Aorta (tissue), 5 donors: Measurements from ENCODE around the gene CLCN4. TPM values are rescaled to one million over a fixed set of nuclear protein-coding genes. Genes with fewer than 3 reads are reported as not detected.

ENCODE experiments used
- ATAC-seq: fragments of 200-7000 bp; cut with Tn5 transposase; one replicate; pipeline ENCODE4 v1.9.1; 2022; ENCODE audit warnings: moderate library complexity; ENCODE audit not compliant: low FRiP score
- DNase-seq, 2 donors: peaks; one replicate each; pipeline ENCODE4 v3.0.0-alpha.2; 2020
- H3K27ac ChIP-seq, 2 donors: one replicate each; pipeline ENCODE4 v1.5.1; 2013; ENCODE audit warnings: low read length in 2 of 2, mild to moderate bottlenecking in 2 of 2, moderate library complexity in 2 of 2, control low read depth in 1 of 2, inconsistent platforms in 1 of 2, low read depth in 1 of 2
- H3K27me3 ChIP-seq, 2 donors: one replicate each; pipeline ENCODE4 v1.6.1; 2013; ENCODE audit warnings: control low read depth in 1 of 2, low read length in 1 of 2, mild to moderate bottlenecking in 1 of 2, moderate library complexity in 1 of 2; ENCODE audit not compliant: insufficient read depth in 2 of 2, control insufficient read depth in 1 of 2
- H3K36me3 ChIP-seq, 2 donors: one replicate each; pipeline ENCODE4 v1.6.1; 2013; ENCODE audit warnings: control low read depth in 1 of 2, low read length in 1 of 2, mild to moderate bottlenecking in 1 of 2; ENCODE audit not compliant: insufficient read depth in 2 of 2, control insufficient read depth in 1 of 2
- H3K4me1 ChIP-seq, 2 donors: one replicate each; pipeline ENCODE4 v1.6.1; 2013; ENCODE audit warnings: low read length in 2 of 2, control low read depth in 1 of 2, mild to moderate bottlenecking in 1 of 2, moderate library complexity in 1 of 2; ENCODE audit not compliant: insufficient read depth in 2 of 2, control insufficient read depth in 1 of 2
- H3K4me3 ChIP-seq, 2 donors: one replicate each; pipeline ENCODE4 v1.5.1; 2013; ENCODE audit warnings: low read length in 2 of 2, control low read depth in 1 of 2, mild to moderate bottlenecking in 1 of 2
- H3K9me3 ChIP-seq: one replicate; pipeline ENCODE4 v1.6.1; 2013; ENCODE audit warnings: mild to moderate bottlenecking, low read length; ENCODE audit not compliant: control insufficient read depth
- WGBS, 2 donors: extraction: QIAGEN DNeasy Blood & Tissue Kit; methylation state at CpG; one replicate each; pipeline ENCODE4 v1.1.7; 2013; 5-methylcytosine and 5-hydroxymethylcytosine counted together
- intact Hi-C, 2 donors: fragments of 100-400 bp; cut with DNase I; formaldehyde crosslinking; loops; one replicate each; pipeline versions ENCODE4 v1.14.2 to v1.15.0; 2022
- polyA plus RNA-seq, 2 donors: library from polyadenylated mRNA; stranded (reverse); fragments of 200-250 nt; gene quantifications; one replicate each; pipeline ENCODE4 v1.2.3, GENCODE V29; 2013
- total RNA-seq, 2 donors: library from RNA; stranded (reverse); fragmentation: NEBNext Ultra II Directional; extraction: Animal tissue kit (Norgen Biotek cat#: 25700); gene quantifications; one replicate each; pipeline ENCODE4 v1.2.1, GENCODE V29; 2021
- donor health status: healthy with polysubstance abuse.
- donor health status: Bipolar disorder and iron deficiency.
- donor health status: DM: no; HTN: no; CAD: no.
- donor health status: DM: no; HTN: no; CAD: no.
- donor health status: DM: yes; HTN: yes; CAD: no.

CLCN4 gene
- total and polyA plus RNA-seq, 4 donors = 0.67 to 8.6 (median 2.3) TPM

GRCh38 chrX:10259716-10260115, 102.9 kb downstream of the CLCN4 start:
- Histone ChIP-seq H3K27me3 (no peaks in the 10 kb centered on the region), H3K36me3 (no peaks in the 10 kb centered on the region), H3K4me1 (no peaks in the 10 kb centered on the region), H3K4me3 (no peak overlapping the region), H3K9me3 (no peaks in the 10 kb centered on the region), H3K27ac (no peak overlapping the region)
- intact Hi-C loops = no loop called here
- ATAC-seq = no peak
- no peak for DNase-seq
- 3 to 5% methylated on average over 1 of the region's 1 CpG for WGBS, 2 donors

DNA sequence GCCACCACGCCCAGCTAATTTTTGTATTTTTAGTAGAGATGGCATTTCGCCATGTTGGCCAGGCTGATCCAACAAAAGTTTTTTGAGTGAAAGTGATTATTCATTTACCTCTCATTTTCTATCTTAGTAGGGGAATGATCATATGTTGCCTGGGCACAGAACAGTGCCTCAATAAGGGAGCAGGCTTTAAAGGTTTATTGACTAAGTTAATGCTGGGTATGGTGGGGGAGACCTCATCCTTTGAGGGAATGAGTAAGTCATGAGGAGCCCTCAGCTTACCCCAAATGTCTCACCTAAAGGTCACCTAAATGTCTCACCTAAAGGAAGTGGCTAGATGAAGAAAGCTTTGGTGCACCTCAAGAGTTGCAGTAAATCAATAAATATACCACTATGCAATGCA, 109.0 kb downstream of the CLCN4 start:
- Histone ChIP-seq H3K9me3 (no peaks in the 10 kb centered on the region), H3K4me3 (no peak overlapping the region), H3K36me3 (no peaks in the 10 kb centered on the region), H3K27me3 (no peaks in the 10 kb centered on the region), H3K4me1 (no peaks in the 10 kb centered on the region), H3K27ac (no peak overlapping the region)
- DNase-seq (no peak), ATAC-seq (no peak)
- WGBS, 2 donors = 52 to 56% methylated on average over 2 of the region's 2 CpGs
- intact Hi-C loops = no loop called here

GRCh38 chrX:10278716-10279115, 121.9 kb downstream of the CLCN4 start:
- Histone ChIP-seq H3K4me1 (no peaks in the 10 kb centered on the region), H3K27me3 (no peaks in the 10 kb centered on the region), H3K4me3 (no peak overlapping the region), H3K9me3 (no peaks in the 10 kb centered on the region), H3K36me3 (no peaks in the 10 kb centered on the region), H3K27ac (no peak overlapping the region)
- intact Hi-C loops = no loop called here
- ATAC-seq (no peak), DNase-seq (no peak)
- 86 to 97% methylated on average over 2 of the region's 2 CpGs for WGBS, 2 donors

- Histone ChIP-seq H3K4me3 (no peak overlapping the region), H3K36me3 (no peaks in the 10 kb centered on the region), H3K4me1 (no peaks in the 10 kb centered on the region), H3K27ac (no peak overlapping the region), H3K27me3 (no peaks in the 10 kb centered on the region), H3K9me3 (no peaks in the 10 kb centered on the region)
- intact Hi-C loops = no loop called here
- ATAC-seq (no peak), DNase-seq (no peak)
- WGBS, 2 donors = 46 to 78% methylated on average over 2 of the region's 2 CpGs
Observed at GRCh38 chrX:10280071-10280470, 123.3 kb downstream of the CLCN4 start.

- no peaks in the 10 kb centered on the region for H3K4me1 ChIP-seq
- H3K9me3 ChIP-seq = no peaks in the 10 kb centered on the region
- intact Hi-C loops = no loop called here
- no peak for ATAC-seq
- no peak overlapping the region for H3K27ac ChIP-seq
- no peaks in the 10 kb centered on the region for H3K36me3 ChIP-seq
- no peak overlapping the region for H3K4me3 ChIP-seq
- no peak for DNase-seq
- WGBS, 2 donors = 74 to 100% methylated on average over 1 of the region's 1 CpG
- no peaks in the 10 kb centered on the region for H3K27me3 ChIP-seq
Observed at GRCh38 chrX:10282490-10282889, 125.7 kb downstream of the CLCN4 start.

- no peak overlapping the region for H3K27ac ChIP-seq
- no peak for DNase-seq
- intact Hi-C loops = no loop called here
- no peaks in the 10 kb centered on the region for H3K9me3 ChIP-seq
- H3K27me3 ChIP-seq = no peaks in the 10 kb centered on the region
- H3K4me1 ChIP-seq = no peaks in the 10 kb centered on the region
- ATAC-seq = no peak
- no peak overlapping the region for H3K4me3 ChIP-seq
- H3K36me3 ChIP-seq = no peaks in the 10 kb centered on the region
- 64 to 93% methylated on average over 6 of the region's 6 CpGs for WGBS, 2 donors
Observed at GRCh38 chrX:10286195-10286594, 129.4 kb downstream of the CLCN4 start.

Other genes starting within 250 kb of the CLCN4 start
- gene CLDN34, start 189.6 kb upstream of the CLCN4 start, total RNA-seq = under 1 TPM in 1 of 2 donors, not detected in 1; 0.36 TPM
- not detected for gene CLDN34, start 189.6 kb upstream of the CLCN4 start, polyA plus RNA-seq